ENCODE measurements around the gene SLC6A19. TPM values are rescaled to one million over a fixed set of nuclear protein-coding genes. Genes with fewer than 3 reads are reported as not detected.

The SLC6A19 gene
- polyA plus RNA-seq, 1 experiment = not detected

GRCh38 chr5:1176473-1177391 lies 24.7 kb upstream of the SLC6A19 start:
- H3K27me3 ChIP-seq (ENCODE audit: control insufficient read depth, insufficient read depth, low read length) = no peaks in the 10 kb centered on the region
- TF ChIP-seq CTCF (IDR thresholded peaks at IDR 0.05; ENCODE audit: insufficient read depth, low read depth, low read length) = no peak
- POLR2A ChIA-PET = no interaction called here
- CTCF ChIA-PET = interaction anchor here (1.3 to 1.5 kb wide), 2 partner anchors 242 to 253 kb away, joined by 3 read pairs; no protein-coding TSS in a partner anchor
- no peak for DNase-seq (ENCODE audit: low read depth)
- no peak overlapping the region for H3K4me3 ChIP-seq (ENCODE audit: low read depth, low read length)
- H3K36me3 ChIP-seq (ENCODE audit: control insufficient read depth, insufficient read depth, low read length) = no peaks in the 10 kb centered on the region

GRCh38 chr5:1177826-1178528 lies 23.4 kb upstream of the SLC6A19 start:
- H3K4me3 ChIP-seq (ENCODE audit: low read depth, low read length) = no peak overlapping the region
- DNase-seq (ENCODE audit: low read depth) = no peak
- ChIA-PET POLR2A (no interaction called here), CTCF (interaction anchor here (1.3 to 1.5 kb wide), 2 partner anchors 244 to 254 kb away, joined by 3 read pairs; no protein-coding TSS in a partner anchor)
- no peak for TF ChIP-seq CTCF (IDR thresholded peaks at IDR 0.05; ENCODE audit: insufficient read depth, low read depth, low read length)
- H3K36me3 ChIP-seq (ENCODE audit: control insufficient read depth, insufficient read depth, low read length) = no peaks in the 10 kb centered on the region
- no peaks in the 10 kb centered on the region for H3K27me3 ChIP-seq (ENCODE audit: control insufficient read depth, insufficient read depth, low read length)

GRCh38 chr5:1178529-1179382 lies 22.6 kb upstream of the SLC6A19 start:
- no peaks in the 10 kb centered on the region for H3K36me3 ChIP-seq (ENCODE audit: control insufficient read depth, insufficient read depth, low read length)
- H3K27me3 ChIP-seq (ENCODE audit: control insufficient read depth, insufficient read depth, low read length) = no peaks in the 10 kb centered on the region
- POLR2A ChIA-PET = no interaction called here
- no peak for DNase-seq (ENCODE audit: low read depth)
- CTCF ChIA-PET = no interaction called here
- no peak overlapping the region for H3K4me3 ChIP-seq (ENCODE audit: low read depth, low read length)
- TF ChIP-seq CTCF (IDR thresholded peaks at IDR 0.05; ENCODE audit: insufficient read depth, low read depth, low read length) = no peak

- CTCF ChIA-PET = no interaction called here
- no peaks in the 10 kb centered on the region for H3K27me3 ChIP-seq (ENCODE audit: control insufficient read depth, insufficient read depth, low read length)
- no peak for TF ChIP-seq CTCF (IDR thresholded peaks at IDR 0.05; ENCODE audit: insufficient read depth, low read depth, low read length)
- H3K4me3 ChIP-seq (ENCODE audit: low read depth, low read length) = no peak overlapping the region
- no peak for DNase-seq (ENCODE audit: low read depth)
- H3K36me3 ChIP-seq (ENCODE audit: control insufficient read depth, insufficient read depth, low read length) = no peaks in the 10 kb centered on the region
- POLR2A ChIA-PET = no interaction called here
Observed at GRCh38 chr5:1179383-1179715, 22.0 kb upstream of the SLC6A19 start.

- DNase-seq (ENCODE audit: low read depth) = no peak
- Histone ChIP-seq H3K27me3 (ENCODE audit: control insufficient read depth, insufficient read depth, low read length) (no peaks in the 10 kb centered on the region), H3K4me3 (ENCODE audit: low read depth, low read length) (no peak overlapping the region), H3K36me3 (ENCODE audit: control insufficient read depth, insufficient read depth, low read length) (no peaks in the 10 kb centered on the region)
- ChIA-PET CTCF (no interaction called here), POLR2A (no interaction called here)
- TF ChIP-seq CTCF (IDR thresholded peaks at IDR 0.05; ENCODE audit: insufficient read depth, low read depth, low read length) = no peak
Observed at GRCh38 chr5:1180096-1180495, 21.3 kb upstream of the SLC6A19 start.

All from BJ (cell line).